ENCODE data around the gene UBE2D2.

DNA sequence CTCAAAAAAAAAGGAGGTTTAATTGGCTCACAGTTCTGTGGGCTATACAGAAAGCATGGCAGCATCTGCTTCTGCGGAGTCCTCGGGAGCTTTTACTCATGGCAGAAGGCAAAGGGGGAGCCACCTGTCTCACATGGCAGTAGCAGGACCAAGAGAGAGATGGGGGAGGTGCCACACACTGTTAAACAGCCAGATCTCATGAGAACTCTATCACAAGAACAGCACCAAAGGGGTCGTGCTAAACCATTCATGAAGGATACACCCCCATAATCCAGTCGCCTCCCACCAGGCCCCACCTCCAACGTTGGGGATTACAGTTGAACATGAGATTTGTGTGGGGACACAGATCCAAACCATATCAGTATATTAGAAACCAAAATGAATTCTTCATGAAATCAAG lies 58.7 kb downstream of the UBE2D2 start:
- TF ChIP-seq, protein P1, sequence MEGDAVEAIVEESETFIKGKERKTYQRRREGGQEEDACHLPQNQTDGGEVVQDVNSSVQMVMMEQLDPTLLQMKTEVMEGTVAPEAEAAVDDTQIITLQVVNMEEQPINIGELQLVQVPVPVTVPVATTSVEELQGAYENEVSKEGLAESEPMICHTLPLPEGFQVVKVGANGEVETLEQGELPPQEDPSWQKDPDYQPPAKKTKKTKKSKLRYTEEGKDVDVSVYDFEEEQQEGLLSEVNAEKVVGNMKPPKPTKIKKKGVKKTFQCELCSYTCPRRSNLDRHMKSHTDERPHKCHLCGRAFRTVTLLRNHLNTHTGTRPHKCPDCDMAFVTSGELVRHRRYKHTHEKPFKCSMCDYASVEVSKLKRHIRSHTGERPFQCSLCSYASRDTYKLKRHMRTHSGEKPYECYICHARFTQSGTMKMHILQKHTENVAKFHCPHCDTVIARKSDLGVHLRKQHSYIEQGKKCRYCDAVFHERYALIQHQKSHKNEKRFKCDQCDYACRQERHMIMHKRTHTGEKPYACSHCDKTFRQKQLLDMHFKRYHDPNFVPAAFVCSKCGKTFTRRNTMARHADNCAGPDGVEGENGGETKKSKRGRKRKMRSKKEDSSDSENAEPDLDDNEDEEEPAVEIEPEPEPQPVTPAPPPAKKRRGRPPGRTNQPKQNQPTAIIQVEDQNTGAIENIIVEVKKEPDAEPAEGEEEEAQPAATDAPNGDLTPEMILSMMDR (IDR thresholded peaks at IDR 0.05) = no peak
- no peak for TF ChIP-seq ZFX (IDR thresholded peaks at IDR 0.05; ENCODE audit: borderline replicate concordance)
